Thoracic aorta (tissue), 2 donors: ENCODE results near the gene ASTL. TPM values are rescaled to one million over a fixed set of nuclear protein-coding genes. Genes with fewer than 3 reads are reported as not detected.

Source experiments
- ATAC-seq: fragments of 150-250 bp; one replicate; pipeline ENCODE4 v1.8.0; 2017; ENCODE audit warnings: low read depth; ENCODE audit not compliant: insufficient number of reproducible peaks, low FRiP score
- DNase-seq: peaks from one replicate; pipeline ENCODE4 v3.0.0-alpha.2; 2020; ENCODE audit warnings: low spot score
- H3K27ac ChIP-seq, 2 donors: fragments of 200-600 bp; sonication (generic); 1 replicate in 1 of 2; 2 replicates in 1 of 2; pipeline ENCODE4 v1.5.1; 2016; ENCODE audit warnings: mild to moderate bottlenecking in 2 of 2, moderate library complexity in 2 of 2
- H3K27me3 ChIP-seq: fragments of 200-600 bp; sonication (generic); replicated peaks from 2 replicates; pipeline ENCODE4 v1.6.0; 2016; ENCODE audit warnings: mild to moderate bottlenecking; ENCODE audit not compliant: insufficient read depth
- H3K36me3 ChIP-seq: fragments of 200-600 bp; sonication (generic); one replicate; pipeline ENCODE4 v1.5.1; 2016
- H3K4me1 ChIP-seq, 2 donors: fragments of 200-600 bp; sonication (generic); 1 replicate in 1 of 2; 2 replicates in 1 of 2; pipeline versions ENCODE4 v1.5.1 to v1.6.0; 2016; ENCODE audit warnings: low read depth in 2 of 2, mild to moderate bottlenecking in 1 of 2; ENCODE audit not compliant: control insufficient read depth in 1 of 2
- H3K4me3 ChIP-seq: fragments of 200-600 bp; sonication (generic); 2 replicates; pipeline ENCODE4 v1.5.1; 2016; ENCODE audit warnings: mild to moderate bottlenecking
- H3K9me3 ChIP-seq: fragments of 200-600 bp; sonication (generic); 2 replicates; pipeline ENCODE4 v1.5.1; 2016
- CTCF ChIP-seq: fragments of 200-600 bp; sonication (generic); IDR thresholded peaks from one replicate; pipeline ENCODE4 v1.5.1; 2019; ENCODE audit warnings: antibody characterized with exemption
- total RNA-seq, 2 donors: library from RNA; depleted of rRNA; stranded (reverse); fragments of >200 nt; gene quantifications; one replicate each; pipeline versions ENCODE4 v1.1.0 to v1.2.3, GENCODE V29; 2016

Gene ASTL
- total RNA-seq, 2 donors from 2014 or later, result not detected

- Histone ChIP-seq H3K4me3 (no peak overlapping the region), H3K4me1 (peaks cover 0 to 2% of the 10 kb centered on the region in 2 donors), H3K9me3 (no peaks in the 10 kb centered on the region), H3K27me3 (no peaks in the 10 kb centered on the region), H3K27ac (no peak overlapping the region), H3K36me3 (no peaks in the 10 kb centered on the region)
- no peak for ATAC-seq
- no peak for DNase-seq
- TF ChIP-seq CTCF, result no peak
These were observed 63.0 kb downstream of the ASTL start for GRCh38 chr2:96075199-96075771.

GRCh38 chr2:96074156-96074555 is 64.1 kb downstream of the ASTL start:
- Histone ChIP-seq H3K27ac (no peak overlapping the region), H3K36me3 (no peaks in the 10 kb centered on the region), H3K4me1 (peaks cover 0 to 4% of the 10 kb centered on the region in 2 donors), H3K4me3 (no peak overlapping the region), H3K9me3 (no peaks in the 10 kb centered on the region), H3K27me3 (no peaks in the 10 kb centered on the region)
- ATAC-seq (no peak), DNase-seq (no peak)
- no peak for TF ChIP-seq CTCF

GRCh38 chr2:96073170-96073775 is 65.0 kb downstream of the ASTL start:
- Histone ChIP-seq H3K27ac (no peak overlapping the region), H3K9me3 (no peaks in the 10 kb centered on the region), H3K4me3 (no peak overlapping the region), H3K27me3 (no peaks in the 10 kb centered on the region), H3K4me1 (peaks cover 0 to 4% of the 10 kb centered on the region in 2 donors), H3K36me3 (no peaks in the 10 kb centered on the region)
- no peak for TF ChIP-seq CTCF
- ATAC-seq, result no peak
- no peak for DNase-seq

Other genes starting within 250 kb of the ASTL start
- gene ANKRD36C, start 146.7 kb downstream of the ASTL start, total RNA-seq, result 10 to 100 TPM; 39.8 to 89.4 TPM
- 1 to 10 TPM; 6.9 TPM for gene GPAT2, start 103.6 kb downstream of the ASTL start, total RNA-seq
- 1 to 10 TPM; 3.5 to 4.5 TPM for gene ADRA2B, start 21.9 kb downstream of the ASTL start, total RNA-seq
- 10 to 100 TPM in 1 of 2 donors, 1 to 10 TPM in 1; 8.5 to 22.2 TPM for gene DUSP2, start 6.9 kb upstream of the ASTL start, total RNA-seq
- 100 to 1,000 TPM in 1 of 2 donors, 10 to 100 TPM in 1; 68.1 to 135 TPM for gene STARD7, start 70.3 kb upstream of the ASTL start, total RNA-seq
- gene TMEM127, start 127.5 kb upstream of the ASTL start, total RNA-seq, result 10 to 100 TPM; 50.8 to 52.4 TPM
- gene CIAO1, start 127.7 kb upstream of the ASTL start, total RNA-seq, result 100 to 1,000 TPM; 115 to 123 TPM
- gene SNRNP200, start 167.0 kb upstream of the ASTL start, total RNA-seq, result 10 to 100 TPM; 77.2 to 85.6 TPM
- gene ITPRIPL1, start 186.8 kb upstream of the ASTL start, total RNA-seq, result 1 to 10 TPM in 1 of 2 donors, under 1 TPM in 1; 0.63 to 1.6 TPM
- 1 to 10 TPM in 1 of 2 donors, not detected in 1; 1.3 TPM for gene NCAPH, start 197.3 kb upstream of the ASTL start, total RNA-seq